Spleen (tissue), 11 donors: ENCODE data around the gene MRS2. TPM values are rescaled to one million over a fixed set of nuclear protein-coding genes. Genes with fewer than 3 reads are reported as not detected.
"Not testable (repeated sequence)": the region's sequence is repeated elsewhere in the genome, so short reads cannot be mapped to it uniquely, and the experiment has no call there.

Experiments used
- DNase-seq: peaks from one replicate; pipeline ENCODE4 v3.0.0-alpha.2; 2020
- H3K27ac ChIP-seq, 8 donors: fragments of 200-600 bp; sonication (generic) in 7 of 8; 1 replicate in 4 of 8; 2 replicates in 4 of 8; pipeline versions ENCODE4 v1.5.0 to v1.8.0; 2016 to 2021; ENCODE audit warnings: inconsistent platforms in 4 of 8, mild to moderate bottlenecking in 4 of 8, moderate library complexity in 1 of 8
- H3K27me3 ChIP-seq, 7 donors: fragments of 200-600 bp; sonication (generic) in 6 of 7; replicated peaks in 1 of 7; 1 replicate in 4 of 7; 2 replicates in 3 of 7; pipeline versions ENCODE4 v1.5.0 to v1.8.0; 2016 to 2021; ENCODE audit warnings: inconsistent platforms in 3 of 7, mild to moderate bottlenecking in 1 of 7
- H3K36me3 ChIP-seq, 6 donors: fragments of 200-600 bp; sonication (generic) in 5 of 6; 1 replicate in 4 of 6; 2 replicates in 2 of 6; pipeline versions ENCODE4 v1.5.0 to v1.8.0; 2016 to 2021; ENCODE audit warnings: inconsistent platforms in 2 of 6
- H3K4me1 ChIP-seq, 6 donors: fragments of 200-600 bp; sonication (generic) in 5 of 6; 1 replicate in 3 of 6; 2 replicates in 3 of 6; pipeline versions ENCODE4 v1.5.0 to v1.8.0; 2016 to 2021; ENCODE audit warnings: inconsistent platforms in 3 of 6
- H3K4me3 ChIP-seq, 8 donors: fragments of 200-600 bp; sonication (generic) in 7 of 8; 1 replicate in 4 of 8; 2 replicates in 4 of 8; pipeline versions ENCODE4 v1.5.0 to v1.8.0; 2016 to 2021; ENCODE audit warnings: inconsistent platforms in 4 of 8, mild to moderate bottlenecking in 4 of 8, moderate library complexity in 2 of 8
- H3K9me3 ChIP-seq, 8 donors: fragments of 200-600 bp; sonication (generic) in 7 of 8; 1 replicate in 4 of 8; 2 replicates in 4 of 8; pipeline versions ENCODE4 v1.5.0 to v1.8.0; 2016 to 2021; ENCODE audit warnings: inconsistent platforms in 4 of 8
- CTCF ChIP-seq, 11 experiments: fragments of 200-600 bp in 7 of 11; fragments of 450-650 bp in 4 of 11; sonication (generic) in 4 of 11; IDR thresholded peaks in 8 of 11; conservative IDR thresholded peaks in 3 of 11; 1 replicate in 7 of 11; 2 replicates in 4 of 11; pipeline versions ENCODE4 v1.4.0 to v1.8.0; 2016 to 2021; ENCODE audit warnings: antibody characterized with exemption in 11 of 11, inconsistent platforms in 4 of 11, mild to moderate bottlenecking in 1 of 11
- POLR2A ChIP-seq, 3 donors: fragments of 450-650 bp; IDR thresholded peaks; one replicate each; pipeline ENCODE4 v1.5.1; 2017; ENCODE audit warnings: antibody characterized with exemption in 3 of 3, mild to moderate bottlenecking in 1 of 3
- POLR2AphosphoS5 ChIP-seq, 3 donors: sonication (generic); formaldehyde crosslinking; IDR thresholded peaks; one replicate each; pipeline ENCODE4 v1.5.1; 2017; ENCODE audit warnings: antibody characterized with exemption in 3 of 3
- WGBS, 5 donors: extraction: QIAGEN DNeasy Blood & Tissue Kit in 3 of 5; methylation state at CpG; one replicate each; pipeline versions ENCODE4 v1.1.5 to v1.1.7; 2013 to 2018; 5-methylcytosine and 5-hydroxymethylcytosine counted together
- intact Hi-C: fragments of 100-400 bp; cut with DNase I; formaldehyde crosslinking; loops from one replicate; pipeline ENCODE4 v1.15.0; 2023; ENCODE audit warnings: low total_unique reads
- polyA plus RNA-seq, 3 donors: library from polyadenylated mRNA; stranded (reverse); fragments of 200-250 nt; gene quantifications; one replicate each; pipeline ENCODE4 v1.2.1, GENCODE V29; 2013
- total RNA-seq, 7 donors: library from RNA; depleted of rRNA in 3 of 7; stranded (reverse); fragments of >200 nt in 3 of 7; fragmentation: NEBNext Ultra II Directional in 4 of 7; extraction: Animal tissue kit (Norgen Biotek cat#: 25700) in 4 of 7; gene quantifications; one replicate each; pipeline versions ENCODE4 v1.1.0 to v1.2.1, GENCODE V29; 2016 to 2021
- donor health status: healthy with polysubstance abuse.
- donor health status: DM: no; HTN: no; CAD: no; lungs with moderate emphysema.
- donor health status: DM: no; HTN: no; CAD: no.
- donor health status: Bipolar disorder and iron deficiency.
- donor health status: healthy.
- donor health status: DM: no; HTN: no; CAD: no.
- donor health status: DM: yes; HTN: yes; CAD: no.

Gene MRS2
- total and polyA plus RNA-seq, 10 donors = 10.0 to 23.7 (median 18.3) TPM

- DNase-seq = no peak
- Histone ChIP-seq H3K9me3 (no peaks in the 10 kb centered on the region), H3K4me1 (no peaks in the 10 kb centered on the region), H3K4me3 (no peak overlapping the region), H3K27ac (no peak overlapping the region), H3K36me3 (no peaks in the 10 kb centered on the region), H3K27me3 (no peaks in the 10 kb centered on the region)
- TF ChIP-seq POLR2AphosphoS5 (IDR thresholded peaks at IDR 0.05) (no peak), CTCF (IDR thresholded peaks at IDR 0.05 in 8 of 11, conservative IDR thresholded peaks at IDR 0.05 in 3 of 11) (no peak), POLR2A (IDR thresholded peaks at IDR 0.05) (no peak)
- 46 to 81% (median 61%) methylated on average over 1 of the region's 1 CpG for WGBS, 5 donors
- intact Hi-C loops = no loop called here
Observed at GRCh38 chr6:24378473-24379097, 24.2 kb upstream of the MRS2 start.

- Histone ChIP-seq H3K4me3 (no peak overlapping the region), H3K9me3 (no peaks in the 10 kb centered on the region), H3K27ac (no peak overlapping the region), H3K4me1 (no peaks in the 10 kb centered on the region), H3K36me3 (no peaks in the 10 kb centered on the region), H3K27me3 (no peaks in the 10 kb centered on the region)
- no peak for DNase-seq
- 88 to 97% (median 95%) methylated on average over 4 of the region's 4 CpGs for WGBS, 5 donors
- TF ChIP-seq CTCF (IDR thresholded peaks at IDR 0.05 in 8 of 11, conservative IDR thresholded peaks at IDR 0.05 in 3 of 11) = no peak
- TF ChIP-seq POLR2AphosphoS5 (IDR thresholded peaks at IDR 0.05) = no peak
- no peak for TF ChIP-seq POLR2A (IDR thresholded peaks at IDR 0.05)
- intact Hi-C loops = loop anchor here (10.0 kb wide), 1 partner anchor 97 kb away; no protein-coding TSS in a partner anchor
Observed at GRCh38 chr6:24381476-24382219, 21.1 kb upstream of the MRS2 start.

- Histone ChIP-seq H3K4me3 (no peak overlapping the region), H3K27me3 (no peaks in the 10 kb centered on the region), H3K27ac (no peak overlapping the region), H3K36me3 (no peaks in the 10 kb centered on the region), H3K9me3 (no peaks in the 10 kb centered on the region), H3K4me1 (no peaks in the 10 kb centered on the region)
- no peak for TF ChIP-seq CTCF (IDR thresholded peaks at IDR 0.05 in 8 of 11, conservative IDR thresholded peaks at IDR 0.05 in 3 of 11)
- TF ChIP-seq POLR2AphosphoS5 (IDR thresholded peaks at IDR 0.05) = no peak
- no peak for TF ChIP-seq POLR2A (IDR thresholded peaks at IDR 0.05)
- WGBS, 5 donors = 90 to 98% (median 95%) methylated on average over 1 of the region's 1 CpG
- no peak for DNase-seq
- intact Hi-C loops = loop anchor here (10.0 kb wide), 1 partner anchor 97 kb away; no protein-coding TSS in a partner anchor
Observed at GRCh38 chr6:24382220-24382540, 20.6 kb upstream of the MRS2 start.

- 94 to 95% (median 94%) methylated on average over 9 of the region's 9 CpGs for WGBS, 5 donors
Observed at GRCh38 chr6:24382891-24383494, 19.7 kb upstream of the MRS2 start.

GRCh38 chr6:24384369-24385130 lies 18.2 kb upstream of the MRS2 start:
- not testable (repeated sequence) for H3K4me1 ChIP-seq, H3K36me3 ChIP-seq, H3K9me3 ChIP-seq, H3K4me3 ChIP-seq, DNase-seq, H3K27ac ChIP-seq
- WGBS, 5 donors = 89 to 94% (median 93%) methylated on average over 5 of the region's 5 CpGs
- intact Hi-C loops = loop anchor here (10.0 kb wide), 1 partner anchor 100 kb away; no protein-coding TSS in a partner anchor
- H3K27me3 ChIP-seq = peaks cover 0 to 14% (median 0%) of the 10 kb centered on the region in 7 donors

More at GRCh38 chr6:24382891-24383494, 19.7 kb upstream of the MRS2 start:
- H3K4me3 ChIP-seq, H3K27ac ChIP-seq, H3K4me1 ChIP-seq, DNase-seq, H3K36me3 ChIP-seq, H3K27me3 ChIP-seq, H3K9me3 ChIP-seq: not testable (repeated sequence)
- intact Hi-C loops = loop anchor here (10.0 kb wide), 1 partner anchor 98 kb away; no protein-coding TSS in a partner anchor
